ENCODE results near the gene MRPS21. TPM values are rescaled to one million over a fixed set of nuclear protein-coding genes. Genes with fewer than 3 reads are reported as not detected.

Gene MRPS21
- total RNA-seq, result 80.7 and 83.4 TPM in 2 replicates

DNA sequence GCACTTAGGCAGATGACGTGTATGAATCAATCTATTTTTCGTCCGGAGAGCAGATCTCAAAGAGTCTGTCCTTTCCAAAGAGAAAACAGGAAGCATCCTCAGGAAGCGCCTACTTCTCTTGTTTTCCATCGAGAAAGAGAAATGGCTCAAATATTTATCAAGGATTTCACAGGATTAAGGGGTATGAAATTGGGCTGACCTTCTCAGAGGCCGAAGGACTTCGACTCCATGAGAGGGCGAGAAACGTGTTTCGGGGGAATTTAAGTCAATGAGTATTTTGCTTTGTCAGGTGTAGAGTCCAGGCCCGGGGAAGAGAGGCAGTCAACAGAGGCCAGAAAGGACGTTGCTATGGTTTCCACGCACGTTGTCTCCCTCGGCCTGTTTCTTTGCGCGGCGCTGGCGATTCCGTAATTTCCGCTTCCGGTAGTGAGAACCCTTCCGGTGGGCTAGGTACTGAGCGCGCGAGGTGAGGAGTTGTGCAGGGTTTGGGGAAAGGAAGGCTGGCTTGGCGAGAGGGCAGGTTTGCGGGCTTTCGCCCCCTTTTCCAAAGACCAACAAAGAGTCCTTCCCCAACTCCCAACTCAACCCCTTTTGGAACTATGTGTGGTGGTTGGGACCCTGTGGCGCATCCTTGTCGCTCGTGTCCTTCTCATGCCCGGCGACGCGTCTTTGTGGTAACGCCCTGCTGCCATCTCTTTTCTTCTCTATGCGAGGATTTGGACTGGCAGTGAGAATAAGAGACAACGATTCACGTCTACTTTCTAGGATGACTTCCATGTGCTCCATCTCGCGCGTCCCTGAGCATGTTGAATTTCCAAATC is at the start of gene MRPS21:
MRPS21 (plus strand) TSS at position 429 of the 821 bp plus-strand sequence. CDS start 506 bp downstream, outside the sequence.
- H3K9me3 Mint-ChIP-seq, result no peaks in the 10 kb centered on the region
- peak; percentile 86 for DNase-seq (ENCODE audit: low spot score)
- H3K27me3 Mint-ChIP-seq (ENCODE audit: low read depth), result no peaks in the 10 kb centered on the region
- H3K4me1 Mint-ChIP-seq (ENCODE audit: low read depth), result peaks cover 21% of the 10 kb centered on the region
- peaks cover 27% of the 10 kb centered on the region for H3K36me3 Mint-ChIP-seq (ENCODE audit: low read depth)
- H3K4me3 Mint-ChIP-seq (ENCODE audit: low read depth), result peak within 1 kb of the TSS; percentile 92
- peak within 1 kb of the TSS; percentile 98 for H3K27ac Mint-ChIP-seq
- intact Hi-C loops (cut with micrococcal nuclease), result loop anchor here (1.0 kb wide), 2 partner anchors 11 to 24 kb away; partner anchors contain the start of genes APH1A and CIART

DNA sequence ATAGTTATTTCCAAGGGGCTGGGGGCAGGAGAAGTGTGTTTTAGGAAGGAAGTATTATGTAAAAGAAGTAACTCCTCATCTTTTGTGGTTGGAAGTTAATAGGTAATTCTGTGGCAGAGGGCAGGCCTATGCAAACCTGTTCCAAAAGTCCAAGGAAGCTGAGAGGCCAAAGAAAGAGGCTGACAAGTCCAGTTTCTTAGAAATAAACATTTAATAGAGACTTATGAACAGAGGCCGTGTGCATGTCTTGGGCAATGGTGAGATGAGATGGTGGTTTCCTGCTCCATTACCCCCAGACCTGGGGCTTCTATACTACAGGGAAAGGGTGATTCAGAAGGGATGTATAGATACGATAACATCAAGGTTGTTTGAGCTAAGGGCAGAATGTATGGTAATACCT is 43.7 kb upstream of the MRPS21 start:
- Mint-ChIP-seq H3K4me3 (ENCODE audit: low read depth) (no peak overlapping the region), H3K9me3 (no peaks in the 10 kb centered on the region), H3K4me1 (ENCODE audit: low read depth) (peaks cover 2% of the 10 kb centered on the region), H3K36me3 (ENCODE audit: low read depth) (no peaks in the 10 kb centered on the region), H3K27me3 (ENCODE audit: low read depth) (peaks cover 15% of the 10 kb centered on the region), H3K27ac (no peak overlapping the region)
- no peak for DNase-seq (ENCODE audit: low spot score)
- intact Hi-C loops (cut with micrococcal nuclease), result no loop called here

DNA sequence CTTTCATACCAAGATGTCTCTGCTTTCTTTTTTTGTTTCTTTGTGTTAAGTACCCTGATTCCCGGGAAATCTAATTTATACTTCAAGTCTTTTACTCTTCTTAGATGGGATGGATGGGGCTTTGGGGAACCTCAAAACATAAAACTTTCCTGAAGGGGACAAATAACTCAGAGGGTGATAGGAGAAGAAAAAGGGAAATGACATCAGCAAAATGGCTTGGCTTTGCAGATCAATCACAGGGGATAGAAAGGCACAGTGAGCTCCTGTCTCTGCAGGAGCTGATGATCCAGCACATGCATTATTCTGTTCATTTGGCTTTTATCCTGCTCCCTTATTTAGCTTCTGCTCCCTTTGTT is 37.5 kb upstream of the MRPS21 start:
- intact Hi-C loops (cut with micrococcal nuclease), result loop anchor here (5.0 kb wide), 1 partner anchor 276 kb away; no protein-coding TSS in a partner anchor
- Mint-ChIP-seq H3K4me3 (ENCODE audit: low read depth) (peak overlapping the region; percentile 2), H3K4me1 (ENCODE audit: low read depth) (peaks cover 8% of the 10 kb centered on the region), H3K27ac (no peak overlapping the region), H3K36me3 (ENCODE audit: low read depth) (no peaks in the 10 kb centered on the region), H3K9me3 (no peaks in the 10 kb centered on the region), H3K27me3 (ENCODE audit: low read depth) (peaks cover 49% of the 10 kb centered on the region)
- DNase-seq (ENCODE audit: low spot score), result no peak

DNA sequence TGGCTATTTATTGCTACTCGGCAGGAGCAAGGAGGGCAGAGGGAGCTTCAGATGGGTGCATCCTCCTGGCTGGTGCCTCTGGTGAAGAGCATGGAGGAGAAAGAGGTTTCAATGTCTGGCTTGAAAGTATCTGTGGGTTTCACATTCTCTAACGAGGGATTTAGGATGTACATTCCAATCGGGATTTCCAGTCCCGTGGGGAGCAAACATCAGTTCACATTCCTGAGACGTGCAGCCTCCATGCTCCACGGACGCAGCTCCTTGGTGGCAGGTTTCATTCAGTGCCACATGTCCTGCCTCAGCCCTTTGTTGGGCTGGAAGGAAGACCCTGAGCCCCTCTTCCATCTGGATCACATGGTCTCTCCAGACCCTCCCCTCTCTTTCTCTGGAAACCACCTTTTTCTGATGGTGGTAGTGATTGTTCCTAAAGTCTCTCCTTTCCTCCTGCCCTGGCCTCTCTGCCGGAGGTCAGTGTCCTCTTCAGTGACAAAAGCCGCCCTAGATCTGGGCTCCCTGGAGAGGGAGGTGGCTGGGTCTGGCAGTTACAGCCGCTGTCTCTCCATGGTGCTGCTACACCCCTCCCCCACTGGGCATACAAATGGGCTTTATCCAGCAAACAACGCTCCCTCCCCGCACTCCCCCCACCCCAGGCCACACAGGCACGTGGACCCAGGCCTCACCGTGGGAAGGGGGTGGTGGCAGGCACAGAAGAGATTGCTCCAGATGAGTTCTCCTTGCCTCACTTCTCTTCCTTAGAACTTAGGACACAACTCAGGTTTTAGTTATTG is 36.9 kb upstream of the MRPS21 start:
- no peaks in the 10 kb centered on the region for H3K9me3 Mint-ChIP-seq
- H3K4me1 Mint-ChIP-seq (ENCODE audit: low read depth), result peaks cover 8% of the 10 kb centered on the region
- H3K27me3 Mint-ChIP-seq (ENCODE audit: low read depth), result peaks cover 48% of the 10 kb centered on the region
- no peak for DNase-seq (ENCODE audit: low spot score)
- intact Hi-C loops (cut with micrococcal nuclease), result loop anchor here (5.0 kb wide), 1 partner anchor 276 kb away; no protein-coding TSS in a partner anchor
- H3K27ac Mint-ChIP-seq, result no peak overlapping the region
- H3K4me3 Mint-ChIP-seq (ENCODE audit: low read depth), result no peak overlapping the region
- H3K36me3 Mint-ChIP-seq (ENCODE audit: low read depth), result no peaks in the 10 kb centered on the region

DNA sequence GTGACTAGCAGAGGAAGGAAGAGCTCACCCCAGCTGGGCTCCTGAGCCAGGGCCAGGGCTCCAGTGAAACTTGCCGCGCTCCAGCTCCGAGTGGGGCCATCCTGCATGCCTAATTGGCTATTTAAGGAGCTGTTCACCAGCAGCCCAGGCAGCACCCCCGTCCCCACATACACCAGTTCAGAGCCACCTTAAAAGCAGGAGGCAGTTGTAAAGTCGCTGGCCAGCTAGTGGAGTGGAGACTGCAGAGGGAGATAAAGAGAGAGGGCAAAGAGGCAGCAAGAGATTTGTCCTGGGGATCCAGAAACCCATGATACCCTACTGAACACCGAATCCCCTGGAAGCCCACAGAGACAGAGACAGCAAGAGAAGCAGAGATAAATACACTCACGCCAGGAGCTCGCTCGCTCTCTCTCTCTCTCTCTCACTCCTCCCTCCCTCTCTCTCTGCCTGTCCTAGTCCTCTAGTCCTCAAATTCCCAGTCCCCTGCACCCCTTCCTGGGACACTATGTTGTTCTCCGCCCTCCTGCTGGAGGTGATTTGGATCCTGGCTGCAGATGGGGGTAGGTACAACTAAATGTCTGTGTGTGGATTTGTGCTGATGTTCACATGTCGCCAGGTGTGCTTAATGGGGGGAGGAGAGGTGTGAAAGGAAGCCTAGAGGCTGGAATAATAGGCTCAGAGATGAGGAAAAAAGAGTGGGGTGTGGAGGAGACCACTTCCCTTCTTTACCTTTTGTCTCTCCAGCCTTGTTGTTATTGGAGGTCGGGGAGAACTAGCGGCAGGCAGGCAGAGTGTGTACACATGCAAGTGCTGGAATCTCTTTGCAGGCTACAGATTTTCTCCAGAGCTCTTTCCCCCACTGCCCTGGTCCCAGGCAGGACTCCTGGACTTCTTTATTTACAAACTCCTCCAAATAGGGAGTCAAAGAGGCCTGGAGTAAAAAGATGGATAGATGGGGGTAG is 35.8 kb upstream of the MRPS21 start, which contains the start of gene CA14:
CA14 (plus strand) TSS at position 151 of the 962 bp plus-strand sequence; CDS start at position 506, 355 bp downstream.
- no peak within 1 kb of the TSS for H3K4me3 Mint-ChIP-seq (ENCODE audit: low read depth)
- no peak within 1 kb of the TSS for H3K27ac Mint-ChIP-seq
- peaks cover 46% of the 10 kb centered on the region for H3K27me3 Mint-ChIP-seq (ENCODE audit: low read depth)
- no peaks in the 10 kb centered on the region for H3K9me3 Mint-ChIP-seq
- peaks cover 8% of the 10 kb centered on the region for H3K4me1 Mint-ChIP-seq (ENCODE audit: low read depth)
- intact Hi-C loops (cut with micrococcal nuclease), result loop anchor here (5.0 kb wide), 1 partner anchor 274 kb away; no protein-coding TSS in a partner anchor
- no peak for DNase-seq (ENCODE audit: low spot score)
- no peaks in the 10 kb centered on the region for H3K36me3 Mint-ChIP-seq (ENCODE audit: low read depth)

DNA sequence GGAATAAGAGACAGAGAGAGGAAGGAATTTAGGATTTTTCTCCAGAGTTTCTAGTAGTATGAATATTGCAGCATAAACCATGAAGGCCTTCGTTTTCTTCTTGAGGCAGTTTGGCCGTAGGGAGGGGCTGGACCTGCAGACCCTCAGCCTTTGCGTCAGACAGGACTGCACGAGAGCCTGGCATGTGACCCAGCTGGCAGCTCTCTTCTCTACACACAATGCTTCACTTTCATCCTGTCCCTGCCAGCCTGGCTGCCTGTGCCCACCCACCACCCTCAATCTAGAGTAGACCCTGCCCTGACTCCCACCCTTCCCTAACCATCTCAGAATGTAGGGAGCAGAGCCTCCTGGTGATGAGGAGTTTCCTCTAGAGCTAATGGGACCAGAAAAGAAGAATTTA is 34.4 kb upstream of the MRPS21 start:
- Mint-ChIP-seq H3K4me3 (ENCODE audit: low read depth) (no peak overlapping the region), H3K36me3 (ENCODE audit: low read depth) (no peaks in the 10 kb centered on the region), H3K4me1 (ENCODE audit: low read depth) (peaks cover 8% of the 10 kb centered on the region), H3K9me3 (no peaks in the 10 kb centered on the region), H3K27me3 (ENCODE audit: low read depth) (peaks cover 38% of the 10 kb centered on the region), H3K27ac (no peak overlapping the region)
- no peak for DNase-seq (ENCODE audit: low spot score)
- intact Hi-C loops (cut with micrococcal nuclease), result loop anchor here (5.0 kb wide), 1 partner anchor 273 kb away; no protein-coding TSS in a partner anchor

DNA sequence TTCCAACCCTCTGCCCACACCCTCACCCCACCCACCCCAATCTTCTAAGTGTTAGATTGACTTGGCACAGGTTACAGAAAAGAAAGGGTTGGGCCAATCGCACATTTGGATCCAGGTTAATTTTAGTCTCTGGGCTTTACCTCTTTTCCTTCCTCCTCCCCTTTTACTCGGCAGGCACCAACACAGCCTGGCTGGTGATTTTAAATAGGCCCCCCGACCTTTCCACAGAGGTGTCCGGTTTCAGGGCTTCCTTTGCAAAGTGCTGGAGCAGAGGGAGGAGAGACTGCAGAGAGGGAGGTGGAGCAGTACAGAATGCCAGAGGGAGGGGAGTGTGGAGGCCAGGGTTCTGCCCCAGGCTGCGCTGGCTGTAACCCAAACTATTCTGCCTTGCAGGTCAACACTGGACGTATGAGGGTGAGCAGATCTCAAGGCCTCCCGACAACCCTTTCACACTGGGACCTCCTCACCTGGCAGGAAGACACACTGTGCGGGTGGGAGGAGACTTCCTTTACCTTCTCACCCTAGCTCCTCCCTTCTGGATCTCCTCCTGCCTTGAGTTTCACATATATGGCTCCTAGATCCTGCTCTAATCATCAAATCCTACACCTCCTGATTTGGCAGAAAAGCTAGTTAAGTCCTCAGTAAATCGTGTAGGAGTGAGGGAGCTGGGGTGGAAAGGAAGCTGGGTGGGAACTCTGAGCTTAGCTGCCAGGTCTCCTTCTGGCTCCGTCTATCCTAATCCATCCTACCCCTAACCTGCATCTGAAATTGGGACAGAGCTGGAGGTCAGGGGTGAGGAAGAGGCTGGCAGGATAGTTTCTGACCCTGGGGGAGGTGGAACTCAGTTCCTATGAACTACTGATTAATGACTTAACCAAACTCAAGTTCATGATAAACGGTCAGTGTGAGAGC is 33.6 kb upstream of the MRPS21 start:
- H3K27me3 Mint-ChIP-seq (ENCODE audit: low read depth), result peaks cover 38% of the 10 kb centered on the region
- DNase-seq (ENCODE audit: low spot score), result no peak
- H3K27ac Mint-ChIP-seq, result no peak overlapping the region
- peaks cover 6% of the 10 kb centered on the region for H3K36me3 Mint-ChIP-seq (ENCODE audit: low read depth)
- H3K4me3 Mint-ChIP-seq (ENCODE audit: low read depth), result no peak overlapping the region
- H3K4me1 Mint-ChIP-seq (ENCODE audit: low read depth), result peaks cover 8% of the 10 kb centered on the region
- intact Hi-C loops (cut with micrococcal nuclease), result loop anchor here (5.0 kb wide), 1 partner anchor 272 kb away; no protein-coding TSS in a partner anchor
- H3K9me3 Mint-ChIP-seq, result no peaks in the 10 kb centered on the region

DNA sequence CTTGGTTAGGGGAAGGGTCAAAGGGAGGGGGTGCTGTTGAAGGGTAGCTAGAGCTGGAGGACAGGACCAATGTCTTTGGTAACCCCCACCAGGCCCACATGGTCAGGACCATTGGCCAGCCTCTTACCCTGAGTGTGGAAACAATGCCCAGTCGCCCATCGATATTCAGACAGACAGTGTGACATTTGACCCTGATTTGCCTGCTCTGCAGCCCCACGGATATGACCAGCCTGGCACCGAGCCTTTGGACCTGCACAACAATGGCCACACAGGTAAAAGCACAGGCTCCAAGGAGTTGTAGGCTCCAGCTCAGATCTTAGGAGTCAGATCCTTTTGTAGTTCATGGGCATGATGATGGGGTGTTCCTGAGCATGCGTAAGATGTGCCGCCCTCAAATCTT is 32.3 kb upstream of the MRPS21 start:
- H3K36me3 Mint-ChIP-seq (ENCODE audit: low read depth), result peaks cover 20% of the 10 kb centered on the region
- intact Hi-C loops (cut with micrococcal nuclease), result no loop called here
- H3K4me1 Mint-ChIP-seq (ENCODE audit: low read depth), result peaks cover 2% of the 10 kb centered on the region
- H3K9me3 Mint-ChIP-seq, result no peaks in the 10 kb centered on the region
- peaks cover 34% of the 10 kb centered on the region for H3K27me3 Mint-ChIP-seq (ENCODE audit: low read depth)
- no peak for DNase-seq (ENCODE audit: low spot score)
- no peak overlapping the region for H3K27ac Mint-ChIP-seq
- no peak overlapping the region for H3K4me3 Mint-ChIP-seq (ENCODE audit: low read depth)

DNA sequence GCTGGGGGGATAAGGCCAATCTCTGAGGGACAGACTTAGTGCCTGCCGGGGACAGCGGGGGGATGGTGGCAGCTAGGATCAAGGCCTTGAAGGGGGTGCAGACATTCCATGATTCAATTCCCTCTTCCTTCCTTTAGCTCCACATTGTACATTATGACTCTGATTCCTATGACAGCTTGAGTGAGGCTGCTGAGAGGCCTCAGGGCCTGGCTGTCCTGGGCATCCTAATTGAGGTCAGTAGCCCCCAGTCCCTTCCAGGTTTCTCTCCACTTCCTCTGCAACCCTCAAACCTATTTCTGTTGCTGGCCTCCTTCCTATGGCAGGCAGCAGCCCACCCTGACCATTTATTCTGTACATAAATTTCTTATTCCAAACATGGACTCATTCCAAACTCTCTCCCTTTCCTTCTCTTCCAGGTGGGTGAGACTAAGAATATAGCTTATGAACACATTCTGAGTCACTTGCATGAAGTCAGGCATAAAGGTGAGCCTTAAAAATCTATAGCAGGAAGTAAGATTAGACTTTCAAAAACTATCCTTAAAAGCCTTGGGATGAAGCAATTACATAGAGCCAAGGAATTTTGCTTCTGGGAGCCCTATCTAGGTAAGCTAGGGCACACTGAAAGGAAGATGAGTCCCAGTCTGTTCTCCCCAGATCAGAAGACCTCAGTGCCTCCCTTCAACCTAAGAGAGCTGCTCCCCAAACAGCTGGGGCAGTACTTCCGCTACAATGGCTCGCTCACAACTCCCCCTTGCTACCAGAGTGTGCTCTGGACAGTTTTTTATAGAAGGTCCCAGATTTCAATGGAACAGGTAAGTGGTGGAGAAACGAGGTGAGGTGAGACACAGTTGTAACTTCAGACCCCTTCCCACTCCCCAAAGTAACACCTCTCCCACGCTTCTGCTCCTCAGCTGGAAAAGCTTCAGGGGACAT is 31.0 kb upstream of the MRPS21 start:
- peaks cover 9% of the 10 kb centered on the region for H3K4me1 Mint-ChIP-seq (ENCODE audit: low read depth)
- H3K4me3 Mint-ChIP-seq (ENCODE audit: low read depth), result no peak overlapping the region
- intact Hi-C loops (cut with micrococcal nuclease), result no loop called here

DNA sequence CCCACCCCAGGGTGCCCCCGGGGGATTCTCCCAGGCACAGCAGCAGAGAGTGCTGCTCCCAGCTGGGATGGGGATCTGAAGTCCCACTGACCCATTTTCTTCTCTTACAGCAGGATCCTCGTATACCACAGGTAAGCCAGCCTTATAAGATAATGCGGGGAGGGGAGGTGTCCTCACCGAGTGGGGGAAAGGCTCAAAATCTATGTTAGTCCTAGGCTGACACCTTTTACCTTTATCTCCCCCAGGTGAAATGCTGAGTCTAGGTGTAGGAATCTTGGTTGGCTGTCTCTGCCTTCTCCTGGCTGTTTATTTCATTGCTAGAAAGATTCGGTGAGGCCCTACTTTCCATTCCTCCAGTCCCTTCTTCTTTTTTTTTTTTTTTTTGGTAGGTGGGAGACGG is 30.1 kb upstream of the MRPS21 start:
- Mint-ChIP-seq H3K9me3 (no peaks in the 10 kb centered on the region), H3K4me3 (ENCODE audit: low read depth) (no peak overlapping the region), H3K36me3 (ENCODE audit: low read depth) (peaks cover 40% of the 10 kb centered on the region), H3K4me1 (ENCODE audit: low read depth) (peaks cover 12% of the 10 kb centered on the region), H3K27me3 (ENCODE audit: low read depth) (peaks cover 15% of the 10 kb centered on the region), H3K27ac (no peak overlapping the region)
- no peak for DNase-seq (ENCODE audit: low spot score)
- intact Hi-C loops (cut with micrococcal nuclease), result no loop called here

More for the DNA sequence above, 31.0 kb upstream of the MRPS21 start:
- no peak for DNase-seq (ENCODE audit: low spot score)
- Mint-ChIP-seq H3K36me3 (ENCODE audit: low read depth) (peaks cover 31% of the 10 kb centered on the region), H3K9me3 (no peaks in the 10 kb centered on the region), H3K27me3 (ENCODE audit: low read depth) (peaks cover 24% of the 10 kb centered on the region), H3K27ac (no peak overlapping the region)
